Breast epithelium (tissue), 4 donors: ENCODE data around the gene RHBDL3. TPM values are rescaled to one million over a fixed set of nuclear protein-coding genes. Genes with fewer than 3 reads are reported as not detected.

Experiments used
- DNase-seq, 2 donors: peaks; one replicate each; pipeline ENCODE4 v3.0.0-alpha.2; 2019; ENCODE audit warnings: low spot score in 2 of 2
- H3K27ac ChIP-seq, 2 donors: fragments of 200-600 bp; sonication (generic) in 1 of 2; one replicate each; pipeline ENCODE4 v1.5.1; 2016 to 2019; ENCODE audit warnings: mild to moderate bottlenecking in 1 of 2
- H3K27me3 ChIP-seq, 2 donors: fragments of 200-600 bp; sonication (generic) in 1 of 2; one replicate each; pipeline versions ENCODE4 v1.5.1 to v1.6.0; 2017 to 2019; ENCODE audit warnings: control low read depth in 1 of 2, mild to moderate bottlenecking in 1 of 2
- H3K36me3 ChIP-seq: fragments of 200-600 bp; one replicate; pipeline ENCODE4 v1.5.1; 2019
- H3K4me1 ChIP-seq, 2 donors: fragments of 200-600 bp; sonication (generic); one replicate each; pipeline ENCODE4 v1.5.1; 2016 to 2019; ENCODE audit warnings: control low read depth in 1 of 2
- H3K4me3 ChIP-seq, 3 donors: fragments of 200-600 bp; sonication (generic); 1 replicate in 2 of 3; 2 replicates in 1 of 3; pipeline ENCODE4 v1.5.1; 2016 to 2019; ENCODE audit warnings: mild to moderate bottlenecking in 3 of 3, moderate library complexity in 2 of 3
- H3K9me3 ChIP-seq, 2 donors: fragments of 200-600 bp; sonication (generic) in 1 of 2; one replicate each; pipeline ENCODE4 v1.5.1; 2016 to 2019; ENCODE audit warnings: control low read depth in 1 of 2
- POLR2A ChIP-seq: fragments of 450-650 bp; IDR thresholded peaks from one replicate; pipeline ENCODE4 v1.6.1; 2016; ENCODE audit warnings: antibody characterized with exemption, mild to moderate bottlenecking, moderate library complexity
- POLR2AphosphoS5 ChIP-seq, 3 donors: sonication (generic); formaldehyde crosslinking; IDR thresholded peaks; one replicate each; pipeline ENCODE4 v1.6.1; 2017; ENCODE audit warnings: antibody characterized with exemption in 3 of 3
- intact Hi-C: fragments of 100-400 bp; cut with DNase I; formaldehyde crosslinking; loops from one replicate; pipeline ENCODE4 v1.15.1; 2023; ENCODE audit warnings: low total_unique reads
- total RNA-seq, 3 donors: library from RNA; depleted of rRNA; stranded (reverse); fragments of >200 nt; gene quantifications; one replicate each; pipeline ENCODE4 v1.1.0, GENCODE V29; 2016
- TF ChIP-seq, protein P1 (sequence below), 3 donors: fragments of 450-650 bp; IDR thresholded peaks; one replicate each; pipeline ENCODE4 v1.5.1; 2016 to 2017; ENCODE audit warnings: antibody characterized with exemption in 3 of 3, mild to moderate bottlenecking in 3 of 3, moderate library complexity in 3 of 3

RHBDL3 gene
- total RNA-seq, 3 donors from 2014 or later: 0.16 to 2.0 (median 0.73) TPM

DNA sequence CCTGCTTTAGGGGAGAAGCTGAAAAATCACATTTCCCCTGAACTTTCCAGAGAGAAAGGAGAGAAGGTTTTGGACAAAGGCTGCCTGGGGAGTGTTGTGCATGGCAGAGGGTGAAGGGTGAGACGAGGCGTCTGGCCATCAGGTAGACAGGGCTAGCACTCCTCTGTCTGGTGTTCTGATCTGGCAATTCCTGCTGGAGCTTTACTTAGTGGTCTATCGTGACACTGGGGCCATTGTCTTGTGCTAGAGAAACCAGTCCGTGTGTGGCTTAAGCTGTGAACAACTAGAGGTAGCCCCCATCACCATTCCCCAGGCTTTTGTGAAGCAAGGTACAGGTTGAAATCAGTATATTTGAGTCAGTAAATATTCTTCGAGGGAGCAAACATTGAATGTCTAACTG lies 8.5 kb downstream of the RHBDL3 start:
- Histone ChIP-seq H3K4me3 (no peak overlapping the region), H3K27me3 (no peaks in the 10 kb centered on the region), H3K9me3 (no peaks in the 10 kb centered on the region), H3K36me3 (no peaks in the 10 kb centered on the region), H3K27ac (no peak overlapping the region), H3K4me1 (no peaks in the 10 kb centered on the region)
- TF ChIP-seq POLR2A (no peak), POLR2AphosphoS5 (IDR thresholded peaks at IDR 0.05) (no peak)
- TF ChIP-seq, protein P1, sequence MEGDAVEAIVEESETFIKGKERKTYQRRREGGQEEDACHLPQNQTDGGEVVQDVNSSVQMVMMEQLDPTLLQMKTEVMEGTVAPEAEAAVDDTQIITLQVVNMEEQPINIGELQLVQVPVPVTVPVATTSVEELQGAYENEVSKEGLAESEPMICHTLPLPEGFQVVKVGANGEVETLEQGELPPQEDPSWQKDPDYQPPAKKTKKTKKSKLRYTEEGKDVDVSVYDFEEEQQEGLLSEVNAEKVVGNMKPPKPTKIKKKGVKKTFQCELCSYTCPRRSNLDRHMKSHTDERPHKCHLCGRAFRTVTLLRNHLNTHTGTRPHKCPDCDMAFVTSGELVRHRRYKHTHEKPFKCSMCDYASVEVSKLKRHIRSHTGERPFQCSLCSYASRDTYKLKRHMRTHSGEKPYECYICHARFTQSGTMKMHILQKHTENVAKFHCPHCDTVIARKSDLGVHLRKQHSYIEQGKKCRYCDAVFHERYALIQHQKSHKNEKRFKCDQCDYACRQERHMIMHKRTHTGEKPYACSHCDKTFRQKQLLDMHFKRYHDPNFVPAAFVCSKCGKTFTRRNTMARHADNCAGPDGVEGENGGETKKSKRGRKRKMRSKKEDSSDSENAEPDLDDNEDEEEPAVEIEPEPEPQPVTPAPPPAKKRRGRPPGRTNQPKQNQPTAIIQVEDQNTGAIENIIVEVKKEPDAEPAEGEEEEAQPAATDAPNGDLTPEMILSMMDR (IDR thresholded peaks at IDR 0.05): no peak
- intact Hi-C loops: no loop called here
- DNase-seq: no peak

DNA sequence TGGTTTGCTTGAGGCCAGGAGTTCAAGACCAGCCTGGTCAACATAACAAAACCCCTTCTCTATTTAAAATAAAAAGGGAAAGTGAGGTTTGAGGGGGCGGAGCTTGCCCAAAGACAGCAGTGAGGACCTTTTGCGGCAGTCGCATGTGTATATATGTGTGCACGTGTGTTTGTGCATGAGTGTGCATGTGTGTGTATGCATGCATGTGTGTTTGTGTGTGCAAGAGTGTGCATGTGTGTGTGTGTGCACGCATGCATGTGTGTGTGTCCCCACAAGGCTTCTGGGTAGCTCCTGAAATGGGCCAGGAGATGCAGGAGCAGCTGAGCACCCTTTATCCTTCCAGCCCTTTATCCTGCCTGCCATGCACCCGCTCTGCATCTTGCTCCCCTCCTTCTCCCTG lies 9.0 kb downstream of the RHBDL3 start:
- TF ChIP-seq, protein P1 (IDR thresholded peaks at IDR 0.05): no peak
- TF ChIP-seq POLR2AphosphoS5 (IDR thresholded peaks at IDR 0.05) (no peak), POLR2A (no peak)
- Histone ChIP-seq H3K4me1 (no peaks in the 10 kb centered on the region), H3K27ac (no peak overlapping the region), H3K27me3 (no peaks in the 10 kb centered on the region), H3K36me3 (no peaks in the 10 kb centered on the region), H3K9me3 (no peaks in the 10 kb centered on the region), H3K4me3 (no peak overlapping the region)
- intact Hi-C loops: no loop called here
- DNase-seq: no peak

GRCh38 chr17:32275060-32276042 lies 9.7 kb downstream of the RHBDL3 start:
- H3K4me3 ChIP-seq: no peak overlapping the region
- no peaks in the 10 kb centered on the region for H3K36me3 ChIP-seq
- intact Hi-C loops: no loop called here
- no peak overlapping the region for H3K27ac ChIP-seq
- TF ChIP-seq POLR2AphosphoS5 (IDR thresholded peaks at IDR 0.05) (no peak), POLR2A (no peak)
- TF ChIP-seq, protein P1 (IDR thresholded peaks at IDR 0.05): no peak
- no peaks in the 10 kb centered on the region for H3K9me3 ChIP-seq
- no peaks in the 10 kb centered on the region for H3K27me3 ChIP-seq
- no peak for DNase-seq
- H3K4me1 ChIP-seq: no peaks in the 10 kb centered on the region

- TF ChIP-seq, protein P1 (IDR thresholded peaks at IDR 0.05): no peak
- TF ChIP-seq POLR2A (no peak), POLR2AphosphoS5 (IDR thresholded peaks at IDR 0.05) (no peak)
- intact Hi-C loops: no loop called here
- no peaks in the 10 kb centered on the region for H3K27me3 ChIP-seq
- no peaks in the 10 kb centered on the region for H3K9me3 ChIP-seq
- DNase-seq: no peak
- no peaks in the 10 kb centered on the region for H3K36me3 ChIP-seq
- no peak overlapping the region for H3K4me3 ChIP-seq
- H3K27ac ChIP-seq: no peak overlapping the region
- no peaks in the 10 kb centered on the region for H3K4me1 ChIP-seq
These were observed 10.6 kb downstream of the RHBDL3 start for GRCh38 chr17:32276171-32276601.

GRCh38 chr17:32277284-32277683 lies 11.7 kb downstream of the RHBDL3 start:
- Histone ChIP-seq H3K36me3 (no peaks in the 10 kb centered on the region), H3K27ac (no peak overlapping the region), H3K4me1 (no peaks in the 10 kb centered on the region), H3K4me3 (no peak overlapping the region), H3K27me3 (no peaks in the 10 kb centered on the region), H3K9me3 (no peaks in the 10 kb centered on the region)
- intact Hi-C loops: no loop called here
- DNase-seq: no peak
- TF ChIP-seq POLR2A (no peak), POLR2AphosphoS5 (IDR thresholded peaks at IDR 0.05) (no peak)
- TF ChIP-seq, protein P1 (IDR thresholded peaks at IDR 0.05): no peak
